ENCODE results near the gene GATB.

- TF ChIP-seq EZH2 (IDR thresholded peaks at IDR 0.05) (no peak), POLR2AphosphoS5 (IDR thresholded peaks at IDR 0.05; ENCODE audit: borderline replicate concordance, low read depth, low read length) (no peak)
Measured at GRCh38 chr4:151796106-151796505, 35.3 kb upstream of the GATB start.
